HG02884 (cell line): ENCODE results near the gene BANP.
"Not testable (repeated sequence)": the region's sequence is repeated elsewhere in the genome, so short reads cannot be mapped to it uniquely, and the experiment has no call there.

Source experiments
- ATAC-seq: cut with Tn5 transposase; IDR thresholded peaks from one replicate; pipeline ENCODE4 v1.9.1; 2021; ENCODE audit warnings: mild to moderate bottlenecking, moderate library complexity; ENCODE audit not compliant: unreplicated experiment

Gene BANP

GRCh38 chr16:87965417-87965816, 14.2 kb downstream of the BANP start:
- ATAC-seq = no peak

- no peak for ATAC-seq
These were observed 14.9 kb downstream of the BANP start for GRCh38 chr16:87966064-87966645.

DNA sequence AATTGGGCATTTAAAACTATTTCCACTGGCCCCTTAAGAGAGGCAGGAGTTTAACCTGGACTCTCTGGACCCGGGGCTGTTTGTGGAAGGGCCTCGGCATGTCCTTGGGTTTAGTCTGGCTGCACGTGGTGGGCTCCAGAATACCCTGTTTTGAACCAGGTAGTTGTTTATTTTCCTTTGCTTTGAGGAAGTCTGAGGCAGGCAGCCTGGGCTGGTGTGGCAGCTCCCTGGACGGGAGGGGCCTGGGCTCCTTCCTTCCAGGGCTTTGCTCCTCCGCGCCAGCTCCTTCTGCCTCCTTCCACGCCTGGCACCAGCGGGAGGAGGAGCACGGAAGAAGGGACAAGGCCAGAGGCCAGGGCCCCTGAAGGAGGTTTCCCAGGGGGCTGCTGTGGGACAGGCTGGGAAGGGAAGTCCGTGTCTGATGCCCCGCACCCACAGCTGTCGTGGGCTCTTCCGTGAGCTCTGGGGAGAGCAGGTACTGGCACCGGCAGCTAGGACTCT, 15.5 kb downstream of the BANP start:
- no peak for ATAC-seq

DNA sequence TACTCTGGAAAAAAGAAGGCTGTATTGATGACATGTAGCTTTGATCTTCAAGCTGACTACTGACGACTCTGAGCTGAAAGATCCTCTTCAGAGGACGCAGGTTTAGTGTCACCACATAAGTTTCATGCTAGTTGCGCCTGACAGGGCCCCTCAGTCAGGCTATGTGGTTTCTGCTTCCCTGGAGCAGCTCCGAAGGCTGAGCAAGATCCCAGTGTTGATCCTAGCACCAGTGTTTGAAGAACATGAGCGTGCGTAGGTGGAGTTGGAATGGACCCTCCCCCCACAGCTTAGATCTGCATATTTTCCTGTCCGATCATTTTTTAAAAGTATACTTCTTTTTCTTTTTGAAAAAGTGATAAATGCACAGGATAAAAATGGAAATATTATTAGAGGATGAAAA, 17.3 kb downstream of the BANP start:
- ATAC-seq = no peak

DNA sequence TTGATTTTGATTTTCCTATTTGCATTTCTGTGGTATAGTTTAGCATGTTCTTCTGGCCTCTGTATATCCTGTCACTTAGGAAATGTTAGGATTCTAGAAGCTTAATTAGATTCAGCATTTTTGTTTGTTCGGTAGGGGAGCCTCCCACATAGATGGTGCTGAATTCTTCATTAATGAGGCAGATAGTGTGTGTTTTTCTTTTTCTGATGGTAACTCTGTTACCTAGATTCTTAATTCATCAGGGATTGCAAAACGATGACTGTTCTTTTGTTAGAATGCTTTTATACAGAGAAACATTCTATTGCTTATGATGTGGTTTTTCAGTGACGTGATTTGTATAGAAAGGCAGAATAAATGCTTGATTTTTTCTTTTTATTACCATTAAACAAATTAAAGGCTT, 19.0 kb downstream of the BANP start:
- ATAC-seq = no peak

DNA sequence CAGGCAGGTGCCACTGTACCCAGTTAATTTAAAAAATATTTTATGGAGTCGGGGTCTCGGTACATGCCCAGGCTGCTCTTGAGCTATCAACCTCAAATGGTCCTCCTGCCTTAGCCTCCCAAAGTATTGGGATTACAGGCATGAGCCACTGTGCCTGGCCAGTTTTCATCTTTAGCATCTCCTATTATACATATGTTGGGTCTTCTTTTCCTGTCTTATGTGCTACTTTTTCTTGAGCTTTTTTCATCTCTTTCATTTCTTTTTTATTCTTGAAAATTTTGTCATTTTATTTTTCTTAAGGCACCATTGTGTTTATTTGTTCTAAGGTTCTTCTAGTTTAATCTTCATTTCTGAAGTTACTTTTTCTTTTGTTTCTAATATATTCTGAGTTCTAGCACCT, 20.7 kb downstream of the BANP start:
- no peak for ATAC-seq

DNA sequence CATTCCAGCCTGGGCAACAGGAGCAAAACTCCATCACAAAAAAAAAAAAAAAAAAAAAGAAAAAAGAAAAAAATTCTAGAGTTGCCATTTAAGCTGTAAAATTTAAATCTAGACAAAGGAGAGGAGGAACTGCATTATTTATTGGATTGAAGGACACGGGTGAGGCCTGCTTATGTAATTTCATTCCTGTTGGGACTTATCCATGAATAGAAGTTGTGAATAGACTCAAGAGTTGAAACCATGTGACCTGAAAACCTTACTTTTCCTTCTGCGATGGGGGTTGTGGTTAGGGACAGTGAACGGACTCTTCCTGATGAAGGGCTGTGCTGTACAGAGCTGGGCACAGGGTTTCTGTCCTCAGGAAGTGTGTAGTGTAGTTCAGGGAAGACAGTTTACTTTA, 22.5 kb downstream of the BANP start:
- no peak for ATAC-seq

DNA sequence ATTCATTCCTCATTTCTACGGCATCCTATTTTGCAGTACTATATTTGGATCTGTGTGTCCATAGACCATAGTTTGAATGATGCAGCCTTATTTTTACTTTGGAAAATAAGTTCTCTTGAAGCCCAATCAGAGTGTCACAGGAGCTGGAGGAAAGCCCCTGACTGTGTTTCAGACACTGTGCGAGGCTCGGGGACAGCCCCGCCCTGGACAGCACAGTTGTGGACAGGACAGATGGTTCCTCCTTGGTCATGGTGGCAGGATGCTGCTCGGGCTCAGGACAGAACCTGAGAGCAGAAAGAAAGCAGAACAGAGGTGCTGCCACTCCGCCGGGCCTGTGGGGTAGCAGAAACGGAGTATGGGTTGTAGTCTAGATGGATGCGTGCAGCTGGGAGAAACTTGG, 22.9 kb downstream of the BANP start:
- no peak for ATAC-seq

GRCh38 chr16:87976665-87977064, 25.4 kb downstream of the BANP start:
- no peak for ATAC-seq

DNA sequence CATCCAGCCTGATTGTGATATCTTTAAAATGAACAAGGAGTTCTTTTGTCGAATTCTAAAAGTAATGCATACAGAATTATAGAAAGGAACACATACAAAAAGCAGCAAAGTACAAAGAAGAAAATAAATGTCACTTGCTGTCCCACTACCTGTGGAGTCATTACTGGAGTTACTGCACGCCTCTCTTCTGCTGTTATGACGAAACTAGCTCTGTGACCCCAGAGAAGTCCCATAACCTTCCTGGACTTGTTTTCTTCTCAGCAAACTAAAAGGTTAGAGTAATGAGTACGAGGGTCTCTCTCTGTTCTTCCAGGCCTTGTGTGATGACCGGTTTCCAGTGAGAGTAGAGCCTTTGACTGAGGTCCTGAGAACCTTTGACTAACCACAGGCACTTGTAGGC, 26.9 kb downstream of the BANP start:
- no peak for ATAC-seq

DNA sequence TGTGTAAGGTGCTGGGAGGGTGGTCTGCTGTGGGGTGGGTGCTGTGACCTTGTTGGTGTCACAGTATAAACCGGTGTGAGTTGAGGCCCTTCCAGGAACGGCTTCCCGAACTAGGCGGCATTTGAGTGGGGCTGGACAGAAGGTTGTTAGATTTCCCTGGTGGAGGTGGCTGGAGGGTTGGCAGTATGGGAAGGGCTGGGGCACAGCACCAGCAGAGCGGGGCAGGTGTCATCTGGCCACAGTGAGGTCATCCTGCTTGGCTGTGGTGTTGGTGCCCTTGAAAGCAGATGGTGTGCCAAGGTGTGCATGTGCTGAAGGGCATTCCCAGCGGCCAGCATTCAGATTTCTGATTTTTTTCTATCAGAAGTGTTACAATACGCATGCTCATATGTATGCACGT, 28.1 kb downstream of the BANP start:
- ATAC-seq = no peak

DNA sequence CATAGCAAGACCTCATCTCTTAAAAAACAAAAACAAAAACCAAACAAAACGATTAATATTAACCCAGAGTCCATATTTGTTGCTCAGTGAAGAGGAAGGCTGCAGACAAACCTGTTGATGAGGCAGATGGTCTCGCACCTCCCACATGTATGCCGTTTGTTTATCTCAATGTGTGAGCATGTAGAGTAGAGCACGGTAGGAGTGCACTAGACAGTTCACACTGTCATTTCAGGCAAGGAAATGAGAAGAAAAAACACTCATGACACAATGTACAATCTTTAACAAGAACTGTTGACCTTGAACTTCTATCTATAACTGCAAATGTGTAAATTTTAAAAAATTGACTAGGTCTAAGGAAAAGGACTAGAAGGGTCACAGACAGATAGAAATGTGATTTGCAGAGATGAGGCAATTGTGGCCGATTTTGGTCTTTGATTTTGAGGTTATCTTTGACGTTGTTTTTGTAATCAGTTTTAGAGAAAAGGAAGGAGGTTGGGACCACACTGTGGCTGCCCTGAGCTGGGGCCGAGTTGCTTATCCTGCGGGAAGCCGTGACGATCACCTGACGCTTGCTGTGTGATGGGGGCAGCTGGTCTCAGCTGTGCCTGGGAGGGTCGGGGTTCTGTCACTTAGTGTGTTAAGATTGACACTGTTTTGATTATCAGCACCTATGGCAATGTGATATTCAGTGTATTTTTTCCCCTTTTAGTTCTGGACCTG, 28.8 kb downstream of the BANP start:
- ATAC-seq = not testable (repeated sequence)

- not testable (repeated sequence) for ATAC-seq
These were observed 30.1 kb downstream of the BANP start for GRCh38 chr16:87981376-87981775.

- ATAC-seq = no peak
These were observed 31.4 kb downstream of the BANP start for GRCh38 chr16:87982581-87983041.

- ATAC-seq = not testable (repeated sequence)
These were observed 32.0 kb downstream of the BANP start for GRCh38 chr16:87983072-87983736.

DNA sequence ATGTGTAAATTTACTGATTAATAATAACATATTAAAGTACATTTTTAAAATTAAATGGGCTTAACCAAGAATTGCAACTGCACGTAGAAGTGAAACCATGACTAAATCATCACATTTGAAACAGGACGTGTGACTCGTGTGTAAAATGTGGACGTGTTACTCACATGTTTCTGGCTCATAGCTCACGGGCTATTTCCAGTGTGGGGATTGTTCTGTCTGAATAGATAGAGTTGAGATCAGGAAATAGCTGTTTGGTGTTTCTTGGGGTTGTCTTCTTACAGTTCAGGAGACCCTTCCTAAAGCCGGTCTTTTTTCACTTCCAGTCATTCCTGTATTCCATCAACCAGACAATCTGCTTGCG, 32.5 kb downstream of the BANP start:
- ATAC-seq = not testable (repeated sequence)

- not testable (repeated sequence) for ATAC-seq
These were observed 32.9 kb downstream of the BANP start for GRCh38 chr16:87984180-87984579.

DNA sequence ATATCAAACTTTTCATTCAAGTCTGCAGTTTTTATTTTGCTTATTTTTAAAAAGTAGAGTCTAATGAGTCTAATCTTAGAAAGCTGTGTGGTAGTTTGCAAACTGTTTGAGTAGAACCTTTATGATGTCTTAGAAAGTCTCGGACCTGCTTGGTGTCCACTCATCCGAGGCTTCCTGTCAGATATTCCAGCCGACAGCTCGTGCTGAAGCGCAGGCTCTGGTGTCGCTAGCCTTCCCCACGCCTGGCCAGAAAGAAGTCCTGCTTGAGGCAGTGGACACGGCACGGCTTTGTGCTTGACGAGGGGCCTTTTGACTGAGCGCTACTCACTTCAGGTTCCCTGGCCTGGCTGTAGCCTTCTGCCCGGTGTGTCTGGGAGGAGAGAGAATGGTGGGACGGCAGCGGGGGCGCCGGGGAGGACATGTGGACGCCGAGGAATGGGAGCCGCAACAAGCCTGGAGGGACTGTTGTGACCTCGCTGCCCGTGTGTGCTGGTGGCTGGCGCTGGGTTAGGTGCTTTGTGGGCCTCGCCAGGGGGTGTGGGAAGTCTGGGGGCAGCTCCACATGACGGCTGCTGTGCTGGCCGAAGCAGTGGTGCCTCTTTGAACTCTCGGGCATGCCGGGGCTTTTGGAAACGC, 33.5 kb downstream of the BANP start:
- ATAC-seq = no peak

DNA sequence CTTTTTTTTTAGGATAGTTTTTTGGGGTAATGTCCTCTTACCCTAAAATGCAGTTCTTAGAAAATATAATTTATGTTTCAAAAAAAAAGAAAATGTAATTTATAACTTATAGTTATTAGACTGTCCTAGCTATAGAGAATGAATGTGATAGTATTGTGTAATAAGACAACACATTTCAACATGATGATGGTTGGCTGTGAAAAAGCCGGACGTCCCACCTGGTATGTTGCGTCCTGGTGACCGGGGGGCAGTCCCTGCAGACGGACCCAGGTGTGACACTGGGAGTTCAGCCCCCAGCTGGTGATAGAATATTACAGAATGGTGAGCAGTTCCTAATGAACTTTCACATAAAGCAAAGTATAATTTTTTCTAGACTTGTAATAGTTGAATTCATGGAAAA, 34.3 kb downstream of the BANP start:
- not testable (repeated sequence) for ATAC-seq

GRCh38 chr16:87986361-87986849, 35.2 kb downstream of the BANP start:
- ATAC-seq = not testable (repeated sequence)

DNA sequence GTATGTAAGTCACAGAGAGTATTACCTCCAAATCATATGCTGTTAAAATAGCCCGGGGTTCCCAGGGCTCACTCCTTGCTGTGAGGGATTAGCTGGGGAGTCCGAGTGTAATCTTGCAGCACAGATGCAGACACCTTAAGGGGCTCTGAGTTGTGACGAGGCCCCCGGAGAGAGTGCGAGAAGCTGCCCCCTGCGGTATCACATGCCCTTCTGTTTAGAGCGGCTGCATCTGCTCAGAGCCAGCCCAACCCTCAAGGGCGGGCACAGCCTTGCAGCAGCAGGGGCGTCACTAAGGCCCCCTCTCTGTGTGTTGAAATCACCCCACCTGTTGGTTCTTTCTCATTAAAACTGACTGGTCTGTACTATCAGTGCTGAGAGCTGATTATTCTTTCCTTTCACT, 37.4 kb downstream of the BANP start:
- not testable (repeated sequence) for ATAC-seq
